AG10803 (cell line): Measurements from ENCODE around the gene SCN5A.

Source experiments
- DNase-seq: peaks from one replicate; pipeline ENCODE4 v3.0.0; 2010; ENCODE audit warnings: low read depth
- H3K4me3 ChIP-seq: 2 replicates; pipeline ENCODE4 v1.5.1; 2011; ENCODE audit warnings: mild to moderate bottlenecking, low read length, control low read depth
- CTCF ChIP-seq: conservative IDR thresholded peaks from 2 replicates; pipeline ENCODE4 v1.5.1; 2011; ENCODE audit warnings: mild to moderate bottlenecking, low read length, control low read depth, inconsistent platforms

The SCN5A gene

GRCh38 chr3:38687321-38687720 lies 37.8 kb upstream of the SCN5A start:
- H3K4me3 ChIP-seq, result no peak overlapping the region
- no peak for TF ChIP-seq CTCF
- no peak for DNase-seq

- DNase-seq, result no peak
- TF ChIP-seq CTCF, result no peak
- no peak overlapping the region for H3K4me3 ChIP-seq
Observed at GRCh38 chr3:38684546-38684945, 35.1 kb upstream of the SCN5A start.

GRCh38 chr3:38669668-38670067 lies 20.2 kb upstream of the SCN5A start:
- H3K4me3 ChIP-seq, result no peak overlapping the region
- DNase-seq, result no peak
- no peak for TF ChIP-seq CTCF

- TF ChIP-seq CTCF, result peak; percentile 45
- H3K4me3 ChIP-seq, result no peak overlapping the region
- DNase-seq, result peak; percentile 29
Observed at GRCh38 chr3:38662544-38662943, 13.1 kb upstream of the SCN5A start.

- DNase-seq, result no peak
- H3K4me3 ChIP-seq, result no peak overlapping the region
- no peak for TF ChIP-seq CTCF
Observed at GRCh38 chr3:38658841-38659240, 9.4 kb upstream of the SCN5A start.

- DNase-seq, result no peak
- no peak overlapping the region for H3K4me3 ChIP-seq
- TF ChIP-seq CTCF, result no peak
Observed at GRCh38 chr3:38657369-38657768, 7.9 kb upstream of the SCN5A start.

- no peak overlapping the region for H3K4me3 ChIP-seq
- DNase-seq, result no peak
- TF ChIP-seq CTCF, result peak; percentile 47
Observed at GRCh38 chr3:38655708-38656300, 6.3 kb upstream of the SCN5A start.
